ENCODE results near the gene CFAP298. TPM values are rescaled to one million over a fixed set of nuclear protein-coding genes. Genes with fewer than 3 reads are reported as not detected.

The CFAP298 gene
- total and polyA plus RNA-seq, 10 donors, result 22.4 to 34.6 (median 27.7) TPM

Small RNA genes within 50 kb of the gene (small RNA-seq; reads per million reads assigned to genes)
- 0 reads per million in 4 donors for gene RNA5SP490

Other genes with a start within 250 kb of the CFAP298 start
- gene URB1, start 219.4 kb downstream of the CFAP298 start, total RNA-seq, result 10 to 100 TPM; 11.6 to 20.8 (median 12.4) TPM
- 1 to 10 TPM; 2.0 to 3.6 (median 2.5) TPM for gene URB1, start 219.4 kb downstream of the CFAP298 start, polyA plus RNA-seq
- gene EVA1C, start 199.7 kb downstream of the CFAP298 start, total RNA-seq, result 10 to 100 TPM; 19.3 to 39.4 (median 28.7) TPM
- 10 to 100 TPM; 11.9 to 18.2 (median 16.2) TPM for gene EVA1C, start 199.7 kb downstream of the CFAP298 start, polyA plus RNA-seq
- 1 to 10 TPM in 2 of 7 donors, under 1 TPM in 3, not detected in 2; 0.42 to 1.6 (median 0.70) TPM for gene TCP10L, start 26.9 kb downstream of the CFAP298 start, total RNA-seq
- gene TCP10L, start 26.9 kb downstream of the CFAP298 start, polyA plus RNA-seq, result 1 to 10 TPM in 1 of 3 donors, under 1 TPM in 2; 0.49 to 1.1 (median 0.58) TPM
- gene SYNJ1, start 115.6 kb upstream of the CFAP298 start, total RNA-seq, result 10 to 100 TPM; 17.4 to 30.3 (median 23.1) TPM
- gene SYNJ1, start 115.6 kb upstream of the CFAP298 start, polyA plus RNA-seq, result 1 to 10 TPM; 3.3 to 5.3 (median 3.7) TPM
- gene PAXBP1, start 159.4 kb upstream of the CFAP298 start, total RNA-seq, result 10 to 100 TPM; 37.7 to 80.0 (median 43.5) TPM
- gene PAXBP1, start 159.4 kb upstream of the CFAP298 start, polyA plus RNA-seq, result 10 to 100 TPM; 18.9 to 26.4 (median 20.6) TPM

Data from spleen (tissue), 11 donors.